CD14-positive monocyte (primary cell): ENCODE results near the gene HPSE2. TPM values are rescaled to one million over a fixed set of nuclear protein-coding genes. Genes with fewer than 3 reads are reported as not detected.

Experiments
- DNase-seq, 3 donors: peaks; one replicate each; pipeline ENCODE4 v3.0.0-alpha.2; 2011 to 2022
- H2AFZ ChIP-seq: 2 replicates; pipeline ENCODE4 v1.6.0; 2012; ENCODE audit warnings: mild to moderate bottlenecking, low read depth, low read length, inconsistent platforms; ENCODE audit not compliant: insufficient read depth, poor library complexity, severe bottlenecking
- H3K27ac ChIP-seq, 2 donors: 1 replicate in 1 of 2; 2 replicates in 1 of 2; pipeline ENCODE4 v1.5.1; 2012 to 2013; ENCODE audit warnings: low read length in 2 of 2, control low read depth in 1 of 2, inconsistent platforms in 1 of 2, low read depth in 1 of 2, mild to moderate bottlenecking in 1 of 2
- H3K27me3 ChIP-seq, 2 donors: one replicate each; pipeline versions ENCODE4 v1.6.0 to v1.6.1; 2011 to 2013; ENCODE audit warnings: low read length in 2 of 2; ENCODE audit not compliant: control insufficient read depth in 2 of 2, insufficient read depth in 2 of 2
- H3K36me3 ChIP-seq, 2 donors: replicated peaks in 1 of 2; 1 replicate in 1 of 2; 2 replicates in 1 of 2; pipeline versions ENCODE4 v1.5.1 to v1.6.1; 2012 to 2013; ENCODE audit warnings: low read length in 2 of 2, control low read depth in 1 of 2, inconsistent platforms in 1 of 2, mild to moderate bottlenecking in 1 of 2; ENCODE audit not compliant: insufficient read depth in 2 of 2, control insufficient read depth in 1 of 2
- H3K4me1 ChIP-seq, 2 donors: 1 replicate in 1 of 2; 2 replicates in 1 of 2; pipeline versions ENCODE4 v1.5.1 to v1.6.1; 2012 to 2013; ENCODE audit warnings: low read length in 2 of 2, control low read depth in 1 of 2, inconsistent platforms in 1 of 2, mild to moderate bottlenecking in 1 of 2, moderate library complexity in 1 of 2; ENCODE audit not compliant: insufficient read depth in 2 of 2, control insufficient read depth in 1 of 2
- H3K4me2 ChIP-seq: replicated peaks from 2 replicates; pipeline ENCODE3; 2012; ENCODE audit warnings: low read length, moderate library complexity, mild to moderate bottlenecking; ENCODE audit not compliant: poor library complexity, severe bottlenecking; ENCODE audit errors: extremely low read depth
- H3K4me3 ChIP-seq, 3 experiments: fragments of 200-600 bp in 1 of 3; sonication (generic) in 1 of 3; replicated peaks in 1 of 3; 1 replicate in 2 of 3; 2 replicates in 1 of 3; pipeline ENCODE4 v1.5.1; 2011 to 2013; ENCODE audit warnings: low read length in 3 of 3, mild to moderate bottlenecking in 3 of 3, control low read depth in 2 of 3, low read depth in 2 of 3, inconsistent platforms in 1 of 3, moderate library complexity in 1 of 3
- H3K79me2 ChIP-seq: 2 replicates; pipeline ENCODE4 v1.6.0; 2012; ENCODE audit warnings: mild to moderate bottlenecking, control low read depth, inconsistent platforms, low read length, moderate library complexity; ENCODE audit not compliant: insufficient read depth
- H3K9ac ChIP-seq: 2 replicates; pipeline ENCODE4 v1.6.0; 2017; ENCODE audit warnings: low read length, mild to moderate bottlenecking; ENCODE audit not compliant: insufficient read depth, poor library complexity, severe bottlenecking
- H3K9me3 ChIP-seq, 2 donors: replicated peaks in 1 of 2; 1 replicate in 1 of 2; 2 replicates in 1 of 2; pipeline versions ENCODE4 v1.5.1 to v1.6.1; 2012 to 2013; ENCODE audit warnings: low read length in 2 of 2, control low read depth in 1 of 2; ENCODE audit not compliant: control insufficient read depth in 1 of 2, insufficient read depth in 1 of 2
- H4K20me1 ChIP-seq: 2 replicates; pipeline ENCODE4 v1.6.0; 2012; ENCODE audit warnings: mild to moderate bottlenecking, low read length, control low read depth, moderate library complexity; ENCODE audit not compliant: insufficient read depth
- H3K27ac Mint-ChIP-seq, 7 donors: one replicate each; pipeline ENCODE4 v1.8.0; 2020; ENCODE audit warnings: mild to moderate bottlenecking in 7 of 7, mixed read lengths in 7 of 7, moderate library complexity in 6 of 7, inconsistent platforms in 2 of 7
- H3K27me3 Mint-ChIP-seq, 3 donors: one replicate each; pipeline ENCODE4 v1.8.0; 2021 to 2022; ENCODE audit warnings: low read depth in 3 of 3, mild to moderate bottlenecking in 3 of 3, mixed read lengths in 3 of 3, moderate library complexity in 3 of 3, inconsistent platforms in 1 of 3
- H3K36me3 Mint-ChIP-seq, 2 donors: one replicate each; pipeline ENCODE4 v1.8.0; 2020; ENCODE audit warnings: mixed read lengths in 2 of 2, inconsistent platforms in 1 of 2, mild to moderate bottlenecking in 1 of 2
- H3K4me1 Mint-ChIP-seq: one replicate; pipeline ENCODE4 v1.8.0; 2020; ENCODE audit warnings: mild to moderate bottlenecking, mixed read lengths
- H3K4me3 Mint-ChIP-seq, 2 donors: one replicate each; pipeline ENCODE4 v1.8.0; 2020; ENCODE audit warnings: mild to moderate bottlenecking in 2 of 2, mixed read lengths in 2 of 2, moderate library complexity in 1 of 2
- H3K9me3 Mint-ChIP-seq, 7 donors: one replicate each; pipeline ENCODE4 v1.8.0; 2020 to 2022; ENCODE audit warnings: mixed read lengths in 7 of 7, mild to moderate bottlenecking in 6 of 7, moderate library complexity in 6 of 7, inconsistent platforms in 2 of 7
- WGBS: methylation state at CpG from one replicate; pipeline ENCODE4 v1.1.5; 2013; ENCODE audit warnings: missing lambda C conversion rate; ENCODE audit not compliant: insufficient coverage; 5-methylcytosine and 5-hydroxymethylcytosine counted together
- intact Hi-C, 2 donors: fragments of 100-400 bp; cut with micrococcal nuclease; formaldehyde crosslinking; loops; one replicate each; pipeline versions ENCODE4 v1.15.0 to v1.15.1; 2023
- polyA plus RNA-seq, 3 donors: library from polyadenylated mRNA; depleted of rRNA in 1 of 3; unstranded in 2 of 3; stranded (reverse) in 1 of 3; fragments of 300-500 nt in 2 of 3; fragments of >200 nt in 1 of 3; fragmentation: Illumina TruSeq in 2 of 3; gene quantifications; 1 replicate in 2 of 3; 2 replicates in 1 of 3; pipeline ENCODE4 v1.2.3, GENCODE V29; 2012 to 2021
- TF ChIP-seq, protein P1 (sequence below): fragments of 200-600 bp; IDR thresholded peaks from one replicate; pipeline ENCODE4 v1.8.0; 2022; ENCODE audit warnings: antibody characterized with exemption, mild to moderate bottlenecking

Gene HPSE2
- polyA plus RNA-seq, 3 donors, result not detected

- H3K27me3 Mint-ChIP-seq, result peaks cover 0 to 8% (median 0%) of the 10 kb centered on the region in 3 donors
- no peak for DNase-seq
- H3K36me3 Mint-ChIP-seq, result no peaks in the 10 kb centered on the region
- H3K9me3 Mint-ChIP-seq, result peaks cover 0 to 2% (median 0%) of the 10 kb centered on the region in 7 donors
- no peak overlapping the region for H3K27ac Mint-ChIP-seq
- Histone ChIP-seq H3K79me2 (no peaks in the 10 kb centered on the region), H3K27ac (no peak overlapping the region), H3K9me3 (no peaks in the 10 kb centered on the region), H4K20me1 (no peaks in the 10 kb centered on the region), H2AFZ (no peak overlapping the region), H3K4me3 (no peak overlapping the region), H3K4me2 (no peak overlapping the region), H3K36me3 (no peaks in the 10 kb centered on the region), H3K9ac (no peak overlapping the region), H3K4me1 (no peaks in the 10 kb centered on the region), H3K27me3 (no peaks in the 10 kb centered on the region)
- no CpG with 5 or more reads among the region's 1 CpG for WGBS
- H3K4me3 Mint-ChIP-seq, result no peak overlapping the region
- intact Hi-C loops, result no loop called here
- TF ChIP-seq, protein P1, sequence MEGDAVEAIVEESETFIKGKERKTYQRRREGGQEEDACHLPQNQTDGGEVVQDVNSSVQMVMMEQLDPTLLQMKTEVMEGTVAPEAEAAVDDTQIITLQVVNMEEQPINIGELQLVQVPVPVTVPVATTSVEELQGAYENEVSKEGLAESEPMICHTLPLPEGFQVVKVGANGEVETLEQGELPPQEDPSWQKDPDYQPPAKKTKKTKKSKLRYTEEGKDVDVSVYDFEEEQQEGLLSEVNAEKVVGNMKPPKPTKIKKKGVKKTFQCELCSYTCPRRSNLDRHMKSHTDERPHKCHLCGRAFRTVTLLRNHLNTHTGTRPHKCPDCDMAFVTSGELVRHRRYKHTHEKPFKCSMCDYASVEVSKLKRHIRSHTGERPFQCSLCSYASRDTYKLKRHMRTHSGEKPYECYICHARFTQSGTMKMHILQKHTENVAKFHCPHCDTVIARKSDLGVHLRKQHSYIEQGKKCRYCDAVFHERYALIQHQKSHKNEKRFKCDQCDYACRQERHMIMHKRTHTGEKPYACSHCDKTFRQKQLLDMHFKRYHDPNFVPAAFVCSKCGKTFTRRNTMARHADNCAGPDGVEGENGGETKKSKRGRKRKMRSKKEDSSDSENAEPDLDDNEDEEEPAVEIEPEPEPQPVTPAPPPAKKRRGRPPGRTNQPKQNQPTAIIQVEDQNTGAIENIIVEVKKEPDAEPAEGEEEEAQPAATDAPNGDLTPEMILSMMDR, result no peak
- no peaks in the 10 kb centered on the region for H3K4me1 Mint-ChIP-seq
Measured at GRCh38 chr10:98713586-98713985, 522.1 kb downstream of the HPSE2 start.

DNA sequence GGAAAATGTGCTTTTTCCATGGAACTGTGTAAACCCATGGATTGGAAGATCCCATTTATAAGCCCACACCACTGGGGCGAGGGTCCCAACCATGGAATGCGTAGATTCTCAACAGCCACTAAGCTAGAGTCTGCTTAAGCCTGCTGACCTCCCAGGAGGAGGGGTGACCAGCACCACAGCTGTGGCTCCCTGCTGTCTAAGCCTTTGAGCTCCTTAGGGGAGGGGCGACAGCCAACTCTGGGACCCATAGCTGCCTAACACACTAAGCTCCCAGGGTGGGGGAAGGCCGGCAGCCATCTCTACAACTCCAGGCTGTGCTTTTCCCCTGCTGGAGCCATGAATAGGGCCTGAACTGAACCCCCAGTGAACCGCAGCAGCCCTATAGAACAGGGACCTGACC, 539.1 kb downstream of the HPSE2 start:
- H2AFZ ChIP-seq, result no peak overlapping the region
- H3K4me2 ChIP-seq, result no peak overlapping the region
- no peaks in the 10 kb centered on the region for H3K36me3 Mint-ChIP-seq
- H3K4me3 Mint-ChIP-seq, result no peak overlapping the region
- H3K4me1 ChIP-seq, result no peaks in the 10 kb centered on the region
- no peak overlapping the region for H3K4me3 ChIP-seq
- no peaks in the 10 kb centered on the region for H3K4me1 Mint-ChIP-seq
- no peak overlapping the region for H3K9ac ChIP-seq
- no peaks in the 10 kb centered on the region for H3K27me3 ChIP-seq
- no peak overlapping the region for H3K27ac ChIP-seq
- no peak overlapping the region for H3K27ac Mint-ChIP-seq
- H3K9me3 Mint-ChIP-seq, result peaks cover 0 to 9% (median 3%) of the 10 kb centered on the region in 7 donors
- H3K9me3 ChIP-seq, result peaks cover 0 to 6% of the 10 kb centered on the region in 2 donors
- TF ChIP-seq, protein P1, result no peak
- 80% methylated on average over 1 of the region's 5 CpGs for WGBS
- intact Hi-C loops, result no loop called here
- no peaks in the 10 kb centered on the region for H3K36me3 ChIP-seq
- no peaks in the 10 kb centered on the region for H3K79me2 ChIP-seq
- no peaks in the 10 kb centered on the region for H4K20me1 ChIP-seq
- H3K27me3 Mint-ChIP-seq, result no peaks in the 10 kb centered on the region
- DNase-seq, result no peak
